HS-27A (cell line): ENCODE measurements around the gene EEFSEC.

ENCODE experiments used
- DNase-seq: peaks from one replicate; pipeline ENCODE4 v3.0.0-alpha.2; 2012; ENCODE audit warnings: low read depth, missing footprints

The EEFSEC gene

DNA sequence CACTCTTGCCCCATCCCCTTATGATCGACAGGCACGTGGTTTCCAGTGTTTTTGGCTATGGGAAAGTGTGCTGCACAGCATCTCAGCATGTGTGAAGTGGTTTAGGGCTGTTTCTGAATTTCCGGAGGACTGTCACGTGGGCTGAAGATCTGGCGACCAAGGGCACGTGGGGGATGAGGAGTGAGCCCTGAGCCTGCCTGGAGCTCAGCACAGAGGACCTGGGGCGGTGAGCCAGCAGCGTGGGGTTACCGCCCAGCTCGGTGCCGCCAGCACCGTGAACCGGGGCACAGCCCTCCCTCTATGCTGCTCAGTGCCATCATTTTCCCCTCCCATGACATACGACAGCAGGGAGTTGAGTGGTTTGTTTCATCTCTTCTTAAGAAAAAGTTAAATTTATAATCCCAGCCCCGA lies 163.2 kb downstream of the EEFSEC start:
- DNase-seq, result no peak

DNA sequence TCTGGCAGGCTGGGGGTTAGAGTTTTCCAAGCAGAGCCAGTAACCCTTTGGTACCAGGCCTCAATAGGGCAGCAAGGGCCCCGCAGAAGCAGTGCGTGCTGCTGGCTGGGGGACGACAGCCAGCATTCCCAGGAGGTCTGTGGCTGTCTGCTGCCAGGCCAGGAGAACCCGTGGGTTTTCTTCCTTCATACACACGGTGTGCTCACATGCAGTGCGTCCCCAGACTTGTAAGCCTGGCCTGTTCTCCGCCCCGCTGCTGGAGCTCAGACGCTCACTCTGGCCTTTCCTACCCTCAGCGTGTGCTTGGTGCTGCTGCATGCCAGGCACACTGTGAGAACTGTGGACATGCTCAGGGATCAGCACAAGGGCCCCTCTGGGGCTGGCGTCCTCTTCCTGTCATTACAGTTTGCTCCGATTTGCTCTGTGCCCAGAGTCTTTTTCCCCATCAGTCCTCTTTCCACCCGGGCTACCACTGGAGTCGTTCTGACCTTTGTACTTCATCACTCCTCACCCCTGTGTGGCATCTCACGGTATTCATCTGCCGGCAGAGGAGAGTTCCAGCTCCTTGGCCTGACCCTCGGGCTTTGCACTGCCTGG lies 163.9 kb downstream of the EEFSEC start:
- DNase-seq, result no peak

- no peak for DNase-seq
Observed at GRCh38 chr3:128317698-128318231, 164.5 kb downstream of the EEFSEC start.

DNA sequence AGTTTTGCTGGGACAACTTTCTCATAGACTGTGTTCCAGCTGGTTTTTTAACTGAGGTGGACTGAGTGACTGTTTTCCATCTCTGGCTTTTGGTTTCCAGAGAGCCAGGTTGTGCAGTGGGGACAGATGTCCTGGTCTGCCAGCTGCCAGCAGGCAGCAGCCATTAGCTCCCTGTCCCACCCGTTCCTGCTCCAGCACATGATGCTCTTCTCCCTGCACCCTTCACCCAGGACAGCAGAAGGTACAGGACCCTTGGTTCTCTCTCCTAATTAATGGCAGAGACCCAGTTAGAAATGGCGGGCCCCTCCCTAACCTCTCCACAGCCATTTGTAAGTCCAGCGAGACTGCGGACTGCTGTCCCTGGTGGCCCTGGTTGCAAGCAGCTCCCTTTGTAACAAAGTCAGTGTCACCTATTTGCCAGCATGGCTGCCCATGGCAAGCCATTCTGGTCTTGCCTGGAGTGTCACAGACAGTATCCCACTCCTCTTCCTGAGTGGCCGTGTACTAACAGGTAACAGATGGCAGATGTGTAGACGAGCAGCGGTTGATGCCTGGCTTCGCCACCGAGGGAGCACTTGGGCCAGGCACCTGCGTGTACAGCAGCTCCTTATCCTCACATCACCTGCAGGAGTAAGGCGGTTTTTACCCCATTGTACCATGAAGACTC lies 165.1 kb downstream of the EEFSEC start:
- no peak for DNase-seq

DNA sequence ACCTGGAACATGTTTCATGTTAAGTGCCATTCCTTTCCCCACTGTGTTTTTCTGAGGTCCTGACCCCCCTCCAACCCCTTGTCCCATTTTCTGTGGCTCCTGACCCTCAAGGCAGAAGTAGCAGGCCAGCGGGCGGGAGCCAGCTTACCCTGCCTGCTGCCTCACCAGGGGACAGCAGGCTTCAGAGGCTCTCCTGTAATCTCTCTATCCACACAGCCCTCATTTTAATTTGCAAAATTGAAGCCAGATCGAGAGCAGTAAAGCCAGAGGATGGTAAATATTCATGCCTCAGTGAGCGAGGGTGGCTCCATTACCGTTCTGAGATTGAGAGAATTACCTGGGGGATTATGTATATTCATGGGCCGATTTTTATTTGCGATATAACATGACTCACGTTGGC lies 165.8 kb downstream of the EEFSEC start:
- DNase-seq, result no peak

DNA sequence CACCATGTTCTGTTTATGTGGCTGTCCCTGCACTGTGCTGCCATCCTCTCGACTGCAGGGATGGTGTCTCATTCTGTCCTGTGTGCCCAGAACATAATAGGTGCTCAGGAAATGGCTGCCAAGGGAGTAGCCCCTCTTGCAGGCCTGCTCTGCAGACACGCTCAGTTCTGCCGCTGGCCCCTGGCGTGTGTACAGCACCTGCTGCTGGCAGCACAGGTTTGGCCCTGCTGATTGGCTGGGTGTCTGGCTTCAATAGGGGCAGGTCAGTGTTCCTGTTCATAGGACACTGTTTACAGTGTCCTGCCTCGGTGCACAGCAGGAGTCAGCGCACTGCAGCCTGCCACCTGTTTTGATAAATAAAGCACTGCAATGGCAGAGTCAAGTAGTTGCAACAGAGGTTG lies 166.5 kb downstream of the EEFSEC start:
- no peak for DNase-seq

GRCh38 chr3:128320551-128321340 lies 167.5 kb downstream of the EEFSEC start:
- no peak for DNase-seq

GRCh38 chr3:128321418-128321817 lies 168.1 kb downstream of the EEFSEC start:
- no peak for DNase-seq

DNA sequence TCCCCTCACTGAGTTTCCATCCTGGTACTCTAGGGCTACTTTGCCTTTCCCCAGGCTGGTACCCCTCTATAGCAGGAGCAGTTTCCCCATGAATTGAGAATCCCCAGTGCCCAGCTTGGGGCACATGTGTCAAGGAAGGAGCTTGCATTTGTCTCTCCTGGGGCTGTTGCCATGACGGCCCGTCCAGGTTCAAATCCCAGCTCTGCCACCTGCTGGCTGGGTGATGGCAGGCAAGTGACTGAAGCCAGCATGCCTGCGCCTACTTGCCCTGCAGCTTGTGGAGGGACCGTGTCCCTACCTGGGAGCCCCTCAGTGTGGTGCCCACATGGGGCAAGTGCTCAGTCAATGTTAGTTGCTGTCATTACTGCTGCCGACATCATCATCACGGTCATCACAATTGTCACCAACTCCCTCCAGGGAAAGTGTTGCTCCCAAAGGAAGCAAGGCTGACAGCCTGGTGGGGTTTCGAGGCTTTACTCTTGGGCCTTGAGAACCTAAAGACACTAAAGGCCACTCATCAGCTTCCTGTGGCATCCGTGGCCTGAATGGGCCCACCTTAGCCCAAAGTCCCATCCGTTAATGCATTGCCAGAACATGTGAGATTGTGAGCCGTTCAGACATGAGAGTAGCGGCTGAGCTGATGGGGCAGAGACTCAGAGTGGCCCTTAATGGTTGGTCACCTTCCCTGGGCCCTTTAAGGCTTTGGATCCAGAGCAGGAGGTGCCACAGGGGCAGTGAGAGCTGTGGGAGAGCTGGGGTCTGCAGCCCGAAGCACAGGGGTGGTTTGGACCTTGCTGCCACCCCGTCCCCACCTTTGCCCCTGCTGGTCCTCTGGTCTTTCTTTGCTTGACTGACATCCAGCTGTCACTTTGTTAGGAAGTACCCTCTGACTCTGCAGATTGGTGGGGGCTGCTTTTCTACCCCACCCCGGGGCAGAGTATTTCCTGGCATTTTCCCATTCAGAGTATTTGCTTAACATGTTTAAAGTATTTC lies 169.0 kb downstream of the EEFSEC start:
- DNase-seq, result no peak

DNA sequence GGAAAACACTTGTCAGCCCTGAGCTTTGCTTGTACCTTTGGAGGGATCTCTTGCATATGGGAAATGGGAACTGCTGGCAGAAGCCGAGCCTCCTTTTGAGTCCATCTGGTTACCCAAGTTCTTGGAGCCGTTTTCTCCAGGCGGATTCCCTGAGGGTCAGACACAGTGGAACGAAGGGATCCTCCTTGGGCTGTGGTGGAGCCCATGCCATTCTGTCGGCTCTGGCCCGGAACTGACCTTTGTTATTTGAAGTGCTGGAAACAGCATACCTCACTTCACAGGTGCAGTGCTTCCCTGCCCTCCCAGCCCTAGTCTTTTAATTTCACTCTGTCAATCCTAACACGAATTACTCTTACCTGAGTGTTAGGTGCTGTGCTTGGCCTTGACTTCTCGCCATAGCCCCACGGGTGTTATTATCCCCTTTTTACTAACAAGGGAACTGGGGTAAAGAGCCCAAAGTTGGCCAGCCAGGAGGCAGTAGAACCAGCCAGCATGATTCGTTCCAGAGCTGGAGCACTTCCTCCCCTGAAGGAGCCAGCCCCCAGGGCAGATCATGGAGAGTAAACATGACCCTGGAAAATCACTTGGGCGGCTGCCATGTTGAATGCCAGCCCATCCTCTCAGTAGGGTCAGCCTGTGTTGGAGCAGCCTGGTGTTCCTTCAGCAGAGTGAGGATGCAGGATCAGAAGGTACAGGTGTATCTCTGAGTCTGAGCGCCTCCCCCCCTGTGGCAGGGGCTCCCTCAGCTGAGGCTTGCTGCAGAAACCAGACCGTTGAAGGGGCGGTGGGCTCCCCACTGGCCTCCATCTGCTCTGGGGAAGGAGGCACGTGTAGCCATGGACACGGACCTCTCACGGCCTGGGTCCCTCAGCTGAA lies 170.2 kb downstream of the EEFSEC start:
- DNase-seq, result no peak

DNA sequence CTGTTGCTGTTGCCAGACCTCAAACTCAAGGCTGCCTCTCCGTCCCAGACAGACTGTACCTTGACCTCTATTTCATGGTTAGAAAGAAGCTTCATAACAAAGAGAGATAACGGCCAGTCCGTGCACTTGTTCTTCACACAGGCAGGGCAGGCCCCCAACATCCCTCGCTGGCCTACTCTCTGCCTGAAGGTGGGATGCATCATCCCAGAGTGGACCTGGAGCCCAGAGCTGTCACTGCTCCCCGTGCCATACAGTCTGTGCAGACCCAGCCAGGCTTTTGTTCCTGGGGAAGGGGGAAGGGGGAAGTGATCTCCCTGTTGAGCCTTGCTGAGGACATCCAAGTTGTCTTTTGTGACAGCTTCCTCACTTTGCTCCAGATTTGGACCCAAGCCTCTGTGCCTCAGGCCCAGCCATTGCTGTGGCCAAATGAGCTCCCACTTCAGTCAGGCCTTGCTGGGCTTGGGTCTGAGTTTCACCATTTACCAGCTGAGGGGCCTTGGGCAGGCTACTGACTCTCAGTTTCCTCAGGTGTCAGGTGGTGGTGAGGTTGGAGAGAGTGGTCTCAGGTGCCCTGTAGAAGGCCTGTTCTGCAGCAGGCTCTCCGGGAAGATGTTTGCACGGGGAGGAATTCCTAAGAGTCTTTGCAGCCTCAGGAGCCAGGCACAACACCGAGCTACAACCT lies 171.8 kb downstream of the EEFSEC start:
- no peak for DNase-seq

- no peak for DNase-seq
Observed at GRCh38 chr3:128326051-128326823, 173.0 kb downstream of the EEFSEC start.

- no peak for DNase-seq
Observed at GRCh38 chr3:128327606-128328031, 174.3 kb downstream of the EEFSEC start.

GRCh38 chr3:128328546-128329458 lies 175.5 kb downstream of the EEFSEC start:
- DNase-seq, result no peak

DNA sequence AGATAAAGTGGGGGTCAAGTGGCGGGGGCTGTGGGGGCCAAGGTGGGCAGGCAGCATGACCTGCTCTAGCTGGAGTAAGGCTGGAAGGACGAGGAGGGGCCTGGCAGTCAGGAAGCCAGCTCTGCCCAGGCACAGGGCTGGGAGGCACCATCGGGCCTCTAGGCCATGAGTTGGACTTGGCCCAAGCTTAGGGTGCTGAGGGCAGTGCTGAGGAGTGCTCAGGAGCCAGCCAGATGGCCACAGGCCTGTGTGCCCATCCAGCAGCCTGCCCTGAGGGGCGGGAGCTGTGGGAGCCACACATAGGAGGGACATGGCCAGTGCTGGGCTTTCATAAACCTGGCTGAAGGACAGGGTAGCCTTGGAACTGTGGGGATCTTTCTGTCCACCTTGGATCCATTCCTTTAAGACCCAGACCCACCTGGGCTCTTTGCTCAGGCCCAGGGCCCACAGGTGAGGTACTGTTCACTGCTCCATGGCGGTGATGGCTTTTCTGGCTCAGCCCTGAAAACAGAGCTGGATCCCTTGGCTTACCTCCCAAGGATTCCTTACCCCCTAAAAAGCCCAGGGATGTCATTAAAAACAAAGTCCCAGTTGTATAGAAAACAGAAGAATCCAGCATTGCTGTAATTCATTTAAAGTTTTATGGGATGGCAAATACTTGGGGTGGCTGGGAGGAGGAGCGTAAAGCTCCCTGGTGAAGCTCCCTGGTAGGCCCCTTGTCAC lies 176.4 kb downstream of the EEFSEC start:
- no peak for DNase-seq

GRCh38 chr3:128330214-128330842 lies 177.0 kb downstream of the EEFSEC start:
- DNase-seq, result no peak

- no peak for DNase-seq
Observed at GRCh38 chr3:128334086-128334645, 180.9 kb downstream of the EEFSEC start.
